Limb (tissue), 2 donors: ENCODE data around the gene DCAF7.

Source experiments
- DNase-seq, 2 donors: peaks; one replicate each; pipeline ENCODE4 v3.0.0-alpha.2; 2016; ENCODE audit errors: extremely low spot score in 2 of 2

Gene DCAF7, protein sequence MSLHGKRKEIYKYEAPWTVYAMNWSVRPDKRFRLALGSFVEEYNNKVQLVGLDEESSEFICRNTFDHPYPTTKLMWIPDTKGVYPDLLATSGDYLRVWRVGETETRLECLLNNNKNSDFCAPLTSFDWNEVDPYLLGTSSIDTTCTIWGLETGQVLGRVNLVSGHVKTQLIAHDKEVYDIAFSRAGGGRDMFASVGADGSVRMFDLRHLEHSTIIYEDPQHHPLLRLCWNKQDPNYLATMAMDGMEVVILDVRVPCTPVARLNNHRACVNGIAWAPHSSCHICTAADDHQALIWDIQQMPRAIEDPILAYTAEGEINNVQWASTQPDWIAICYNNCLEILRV

DNA sequence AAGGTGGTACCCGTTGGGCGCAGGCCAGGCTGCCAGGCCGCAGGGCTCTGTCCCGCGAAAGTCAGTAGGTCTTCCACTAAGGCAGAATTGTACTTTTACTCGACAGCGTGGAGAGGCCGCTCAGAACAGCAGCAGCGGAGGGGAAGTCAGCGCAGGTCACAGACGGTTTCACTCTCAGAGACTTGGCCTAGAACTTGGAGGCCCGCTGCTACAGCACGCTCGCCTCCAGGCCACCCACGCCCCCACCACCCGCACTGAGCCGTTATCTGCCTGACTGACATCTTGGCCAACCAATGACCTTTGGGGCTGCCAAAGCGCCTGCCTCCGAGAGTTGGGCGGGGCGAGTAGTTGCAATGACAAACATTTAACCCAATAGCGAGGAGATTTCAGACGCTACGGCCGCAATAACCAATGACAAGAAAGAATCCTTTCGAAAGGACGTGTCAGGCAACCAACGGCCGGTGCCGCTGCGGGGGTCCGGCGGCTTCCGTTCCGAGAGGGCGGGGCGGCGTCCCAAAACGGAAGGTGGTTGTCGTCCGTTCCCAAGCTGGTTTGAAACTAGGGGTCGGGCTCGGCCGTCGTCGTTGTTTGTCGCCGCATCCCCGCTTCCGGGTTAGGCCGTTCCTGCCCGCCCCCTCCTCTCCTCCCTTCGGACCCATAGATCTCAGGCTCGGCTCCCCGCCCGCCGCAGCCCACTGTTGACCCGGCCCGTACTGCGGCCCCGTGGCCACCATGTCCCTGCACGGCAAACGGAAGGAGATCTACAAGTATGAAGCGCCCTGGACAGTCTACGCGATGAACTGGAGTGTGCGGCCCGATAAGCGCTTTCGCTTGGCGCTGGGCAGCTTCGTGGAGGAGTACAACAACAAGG is at the start of gene DCAF7:
DCAF7 (plus strand) TSS at position 532 of the 871 bp plus-strand sequence; CDS start at position 733, 201 bp downstream.
- peak; percentile 99 to 100 for DNase-seq

DNA sequence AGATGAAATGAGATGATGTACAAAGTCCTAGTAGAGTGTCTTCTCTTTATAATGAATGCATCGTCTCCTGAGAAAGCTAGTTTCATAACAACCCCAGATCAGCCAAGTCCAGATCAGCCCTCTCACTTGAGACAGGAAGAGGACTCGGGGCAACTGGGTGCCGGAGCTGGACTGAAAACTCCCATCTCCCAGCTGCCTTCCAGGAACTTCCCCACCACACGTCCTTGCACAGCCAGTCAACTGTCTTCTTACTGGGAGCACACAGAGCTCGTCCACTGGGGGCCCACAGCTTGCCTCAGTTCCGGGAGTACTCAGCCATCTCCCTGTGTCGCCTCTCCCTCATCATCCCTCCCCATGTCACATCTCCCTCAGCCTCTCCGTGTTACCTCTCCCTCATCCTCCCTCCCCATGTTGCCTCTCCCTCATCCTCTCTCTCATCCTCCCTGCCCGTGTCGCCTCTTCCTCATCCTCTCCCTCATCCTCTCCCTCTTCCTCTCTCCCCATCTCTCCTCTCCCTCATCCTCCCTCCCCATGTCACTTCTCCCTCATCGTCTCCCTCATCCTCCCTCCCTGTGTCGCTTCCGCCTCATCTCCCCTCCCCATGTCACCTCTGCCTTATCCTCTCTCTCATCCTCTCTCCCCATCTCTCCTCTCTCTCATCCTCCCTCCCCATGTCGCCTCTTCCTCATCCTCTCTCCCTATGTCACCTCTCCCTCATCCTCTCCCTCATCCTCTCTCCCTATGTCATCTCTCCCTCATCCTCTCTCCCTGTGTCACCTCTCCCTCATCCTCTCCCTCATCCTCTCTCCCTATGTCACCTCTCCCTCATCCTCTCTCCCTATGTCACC is 49.5 kb upstream of the DCAF7 start:
- DNase-seq: no peak

DNA sequence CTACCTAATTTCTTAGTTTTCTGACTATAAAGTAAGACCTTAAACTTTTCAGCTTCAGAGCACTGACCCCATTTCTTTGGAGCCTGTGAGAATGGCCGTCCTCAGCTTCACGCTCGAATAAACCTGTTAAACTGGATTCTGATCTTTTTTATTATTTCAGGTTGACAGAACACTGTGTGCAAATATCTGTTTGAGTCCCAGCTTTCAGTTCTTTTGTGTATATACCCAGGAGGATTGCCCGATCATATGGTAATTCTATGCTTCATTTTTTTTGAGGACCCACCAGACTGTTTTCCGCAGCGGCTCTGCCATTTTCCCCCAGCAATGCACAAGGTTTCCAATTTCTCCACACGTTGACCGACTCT is 47.0 kb upstream of the DCAF7 start:
- DNase-seq: no peak

DNA sequence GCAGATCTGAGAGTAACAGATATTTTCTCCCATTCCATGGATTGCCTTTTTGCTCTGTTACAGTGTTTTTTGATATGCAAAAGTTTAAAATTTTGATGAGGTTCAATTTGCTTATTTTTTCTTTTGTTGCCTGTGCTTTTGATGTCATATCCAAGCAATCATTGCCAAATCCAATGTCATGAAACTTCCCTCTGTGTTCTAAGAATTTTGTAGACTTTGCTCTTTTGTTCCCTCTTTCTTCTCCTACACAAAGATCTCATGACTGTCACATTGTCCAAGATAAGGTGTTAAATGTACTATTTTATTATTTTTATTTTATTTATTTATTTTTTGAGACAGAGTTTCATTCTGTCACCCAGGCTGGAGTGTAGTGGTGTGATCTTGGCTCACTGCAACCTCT is 46.0 kb upstream of the DCAF7 start:
- DNase-seq: no peak

DNA sequence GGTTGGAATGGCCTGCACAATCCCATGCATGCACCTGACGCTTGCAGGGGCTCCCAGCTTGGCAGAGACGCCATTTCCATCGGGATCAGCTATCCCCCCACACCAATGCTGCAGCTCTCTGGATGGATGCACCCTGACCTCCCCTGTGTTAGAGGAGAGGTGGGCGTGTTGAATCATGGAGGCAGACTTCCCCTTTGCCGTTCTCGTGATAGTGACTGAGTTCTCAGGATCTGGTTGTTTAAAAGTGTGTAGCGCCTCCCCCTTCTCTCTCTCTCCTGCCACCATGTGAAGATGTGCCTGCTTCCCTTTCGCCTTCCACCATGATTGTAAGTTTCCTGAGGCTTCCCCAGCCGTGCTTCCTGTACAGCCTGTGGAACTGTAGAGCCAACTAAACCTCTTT is 44.9 kb upstream of the DCAF7 start:
- DNase-seq: no peak

DNA sequence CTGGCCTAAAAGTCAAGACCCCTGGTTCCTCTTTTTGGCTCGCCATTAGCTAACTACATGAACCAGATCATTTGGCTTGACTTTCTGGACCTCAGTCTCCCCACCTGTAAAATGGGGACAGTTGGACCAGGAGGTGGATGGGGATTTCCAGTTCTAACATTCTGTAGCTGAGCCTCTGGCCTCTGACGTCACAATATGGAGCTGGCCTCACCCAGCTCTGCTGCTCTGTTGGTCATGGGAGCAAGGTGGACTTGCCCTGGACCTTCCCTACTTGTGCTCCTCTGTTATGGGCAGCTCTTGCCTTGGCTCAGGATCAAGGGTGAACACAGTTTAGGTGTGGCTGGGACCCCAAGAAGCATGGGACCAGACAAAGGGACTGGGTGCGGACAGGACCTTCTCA is 43.6 kb upstream of the DCAF7 start:
- DNase-seq: no peak

DNA sequence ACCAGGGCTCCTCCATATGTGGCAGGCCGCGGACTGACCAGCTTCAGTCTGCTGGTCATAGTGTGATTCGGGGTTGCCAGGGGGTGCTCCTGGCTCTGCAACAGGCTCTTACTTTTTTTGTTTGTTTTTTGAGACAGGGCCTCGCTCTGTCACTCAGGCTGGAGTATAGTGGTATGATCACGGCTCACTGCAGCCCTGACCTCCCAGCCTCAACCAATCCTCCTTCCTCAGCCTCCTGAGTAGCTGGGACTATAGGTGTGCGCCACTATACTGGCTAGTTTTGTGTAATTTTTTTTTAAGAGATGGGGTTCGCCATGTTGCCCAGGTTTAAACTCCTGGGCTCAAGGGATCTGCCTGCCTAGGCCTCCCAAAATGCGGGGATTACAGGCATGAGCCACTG is 38.9 kb upstream of the DCAF7 start:
- no peak for DNase-seq

DNA sequence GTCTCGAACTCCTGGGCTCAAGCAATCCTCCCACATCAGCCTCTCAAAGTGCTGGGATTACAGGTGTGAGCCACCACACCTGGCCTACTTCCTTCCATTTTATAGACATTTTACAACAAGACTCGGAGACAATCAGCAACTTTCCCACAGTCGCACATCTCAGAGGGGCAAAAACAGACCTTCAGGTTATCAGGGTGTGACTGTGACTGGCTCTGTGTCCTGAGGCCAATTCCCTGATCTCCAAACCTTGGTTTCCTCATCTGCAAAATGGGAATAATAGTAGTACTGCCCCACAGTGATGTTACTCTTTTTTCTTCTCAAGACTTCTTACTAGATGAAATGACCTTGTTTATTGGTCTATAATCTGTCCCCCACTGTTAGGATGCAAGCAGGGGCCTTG is 37.9 kb upstream of the DCAF7 start:
- no peak for DNase-seq

DNA sequence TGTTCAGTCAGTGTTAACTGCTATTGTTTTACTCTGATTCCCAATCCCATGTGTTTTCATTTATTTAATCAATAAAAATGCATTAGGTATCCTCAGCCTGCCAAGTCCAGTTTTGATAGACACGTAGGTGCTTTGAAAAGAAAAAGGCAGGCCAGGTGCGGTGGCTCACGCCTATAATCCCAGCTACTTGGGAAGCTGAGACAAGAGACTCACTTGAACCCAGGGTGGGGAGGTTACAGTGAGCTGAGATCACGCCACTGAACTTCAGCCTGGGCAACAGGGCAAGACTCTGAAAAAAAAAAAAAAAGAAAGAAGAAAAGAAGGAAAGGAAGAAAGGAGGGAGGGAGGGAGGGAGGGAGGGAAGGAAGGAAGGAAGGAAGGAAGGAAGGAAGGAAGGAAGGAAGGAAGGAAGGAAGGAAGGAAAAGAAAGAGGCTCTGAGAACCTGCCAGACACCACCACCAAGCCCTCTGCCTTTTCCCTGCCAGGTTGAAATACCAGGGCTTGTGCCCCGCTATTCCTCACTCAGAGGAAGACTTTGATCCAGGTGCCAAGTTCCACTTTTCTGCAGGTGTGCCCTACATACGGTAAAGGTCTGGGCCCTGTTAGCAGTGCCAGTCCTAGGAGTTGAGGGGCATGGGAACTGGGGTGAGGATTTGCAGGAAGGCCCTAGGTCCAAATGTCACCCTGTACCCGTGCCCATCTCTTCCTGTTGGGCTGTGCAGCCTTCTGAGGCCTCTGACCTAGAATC is 37.2 kb upstream of the DCAF7 start:
- DNase-seq: no peak

DNA sequence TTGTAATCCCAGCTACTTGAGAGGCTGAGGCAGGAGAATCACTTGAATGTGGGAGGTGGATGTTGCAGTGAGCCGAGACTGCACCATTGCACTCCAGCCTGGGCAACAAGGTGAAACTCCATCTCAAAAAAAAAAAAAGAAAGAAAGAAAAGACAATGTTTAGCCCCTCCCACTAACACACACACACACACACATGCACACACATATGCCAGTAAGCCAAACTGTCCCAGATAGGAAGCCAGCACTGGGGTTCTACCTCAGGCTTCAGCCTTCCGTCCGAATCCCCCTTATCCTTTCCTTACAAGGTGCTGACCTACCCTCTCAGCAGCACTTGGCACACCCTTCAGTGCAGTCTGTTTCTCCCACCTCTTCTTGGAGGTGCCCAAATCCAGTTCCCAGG is 35.8 kb upstream of the DCAF7 start:
- DNase-seq: no peak

DNA sequence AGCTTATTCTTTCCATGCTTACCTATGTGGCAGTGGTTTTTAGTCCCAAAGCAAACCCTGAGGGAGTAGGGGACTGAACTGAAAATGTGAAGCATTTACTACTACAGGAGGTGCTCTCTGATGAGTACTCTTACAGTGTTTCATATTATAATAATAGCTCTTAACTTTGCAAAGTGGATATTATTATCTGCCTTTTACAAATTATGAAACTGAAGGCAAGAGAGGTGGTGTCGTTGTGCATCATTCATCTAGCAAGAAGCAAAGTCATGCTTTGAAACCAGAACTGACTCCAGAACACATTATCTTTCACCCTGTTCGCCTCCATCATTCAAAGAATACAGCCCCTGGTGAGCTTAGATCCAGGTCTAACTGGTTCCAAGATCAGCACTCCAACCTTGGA is 35.3 kb upstream of the DCAF7 start:
- DNase-seq: no peak

DNA sequence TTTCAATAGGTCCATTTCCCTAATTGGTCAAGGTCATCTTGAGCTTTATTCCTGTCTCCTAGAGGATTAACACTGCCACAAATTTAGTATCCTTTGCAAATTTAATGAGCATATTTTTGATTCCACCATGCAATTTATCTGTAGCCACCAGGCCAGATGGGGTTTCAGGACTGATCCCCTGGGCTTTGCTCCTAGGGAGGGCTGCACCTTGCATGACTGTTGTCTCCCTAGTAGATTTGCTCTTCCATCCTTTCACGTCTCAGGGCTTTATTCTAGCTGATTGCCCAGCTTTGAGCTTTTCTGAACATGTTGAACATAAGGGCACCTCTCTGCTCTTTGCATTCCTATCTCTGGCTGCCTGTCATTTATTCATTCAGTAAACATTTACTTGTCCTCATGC is 34.9 kb upstream of the DCAF7 start:
- DNase-seq: no peak

DNA sequence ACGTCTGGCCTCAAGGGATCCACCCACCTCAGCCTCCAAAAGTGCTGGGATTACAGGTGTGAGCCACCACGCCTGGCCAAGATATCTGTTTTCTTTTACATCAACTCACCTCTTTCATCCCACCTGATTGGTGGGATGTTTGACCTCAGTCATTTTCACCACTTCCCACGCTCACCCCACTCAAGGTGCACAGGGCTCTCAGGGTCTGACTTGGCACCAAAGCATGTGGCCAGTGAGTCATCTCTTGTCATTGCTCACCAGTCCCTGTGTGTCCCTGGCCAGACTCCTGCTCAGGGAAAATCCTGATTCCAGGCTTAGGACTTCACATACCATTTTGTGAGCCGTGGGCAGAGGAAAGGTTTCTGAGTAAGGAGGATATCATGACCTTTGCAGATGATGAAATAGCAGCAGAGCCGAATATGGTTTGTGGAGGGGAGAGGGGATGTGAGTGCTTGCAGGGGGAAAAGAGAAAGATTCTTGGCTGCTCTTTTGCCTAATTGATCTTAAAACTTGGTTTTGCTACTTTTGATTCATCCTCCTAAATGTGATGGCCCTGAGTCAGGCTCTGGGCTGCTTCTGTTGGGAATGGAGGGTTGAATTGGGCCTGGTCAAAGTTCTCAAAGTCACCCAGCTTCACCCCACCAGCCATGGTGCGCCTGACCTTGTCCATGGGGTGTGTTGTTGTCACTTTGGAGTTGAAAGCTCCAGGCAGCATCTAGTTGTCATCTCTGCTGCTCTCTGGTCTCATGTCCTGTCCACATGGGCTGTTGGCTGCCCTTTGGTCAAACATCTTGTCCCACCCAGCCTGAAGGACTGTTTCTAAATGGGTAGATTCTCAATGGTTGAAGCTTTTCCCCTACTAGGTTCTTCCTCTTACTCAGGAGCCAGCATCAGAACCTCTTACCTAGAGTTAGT is 33.1 kb upstream of the DCAF7 start:
- no peak for DNase-seq

DNA sequence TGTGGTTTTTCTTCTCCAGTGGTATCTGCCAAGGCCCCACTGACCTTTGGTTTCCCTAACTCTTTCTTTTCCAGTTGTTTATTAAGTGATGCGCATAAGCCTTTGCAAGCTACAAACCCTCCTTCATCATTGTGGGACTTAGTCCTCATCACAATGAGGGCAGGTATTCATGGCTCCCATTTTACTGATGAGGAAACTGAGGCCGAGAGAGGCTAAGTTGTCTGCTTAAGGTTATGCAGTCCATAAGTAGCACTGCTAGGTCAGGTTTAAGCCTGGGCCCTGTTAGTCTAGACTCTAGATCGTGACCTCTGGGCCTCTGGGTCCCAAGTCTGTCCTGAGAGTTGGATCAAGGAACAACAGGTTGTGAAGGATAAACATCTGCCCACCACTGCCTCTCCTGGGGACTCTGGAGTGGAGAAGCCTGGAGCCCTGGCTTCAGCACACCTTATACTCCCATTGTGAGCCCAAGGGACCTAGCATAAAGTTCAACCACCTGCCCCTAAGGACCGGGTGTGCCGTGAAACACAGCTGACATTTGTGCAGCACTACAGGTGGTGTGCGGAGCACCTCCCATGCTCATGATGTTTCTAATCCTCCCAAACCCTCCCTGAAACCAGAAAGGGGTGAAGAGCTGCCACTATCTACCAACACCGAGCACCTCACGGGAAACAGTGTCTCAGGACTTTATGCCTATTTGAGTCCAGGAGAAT is 32.3 kb upstream of the DCAF7 start:
- no peak for DNase-seq

DNA sequence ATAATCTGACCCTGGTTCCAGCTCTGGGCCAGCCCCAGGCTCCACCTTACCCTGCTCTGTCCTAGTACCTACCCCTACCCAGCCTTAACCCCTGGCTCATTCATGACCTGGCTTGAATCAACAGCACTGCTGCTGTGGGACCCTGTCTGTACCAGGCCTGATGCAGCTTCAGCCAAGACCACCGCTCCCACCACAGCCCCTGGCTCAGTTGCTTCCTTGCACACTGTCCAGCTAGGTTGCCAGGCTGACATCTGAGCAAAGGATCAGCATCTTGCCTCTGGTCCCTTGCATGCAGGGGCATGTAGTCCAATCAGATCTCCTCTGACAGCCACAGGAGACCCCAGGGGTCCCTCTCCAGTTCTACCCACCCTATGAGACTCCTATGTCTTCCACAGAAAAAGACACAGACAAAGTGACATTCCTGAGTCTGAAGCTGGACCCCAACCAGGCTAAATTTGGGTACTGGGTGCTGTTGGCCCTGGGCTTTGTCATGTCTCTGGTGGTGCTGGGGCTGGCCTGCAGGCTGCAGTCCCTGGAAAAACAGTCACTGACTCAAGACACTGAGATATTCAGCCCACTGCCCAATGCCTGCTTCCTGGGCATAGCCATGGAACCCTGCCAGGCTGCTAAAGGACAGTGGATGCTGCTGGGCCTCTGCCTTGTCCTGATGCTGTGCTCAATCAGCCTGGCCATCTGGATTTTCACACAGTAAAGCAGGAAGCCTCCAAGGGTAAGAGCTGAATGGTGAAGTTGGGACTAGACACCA is 31.0 kb upstream of the DCAF7 start:
- DNase-seq: no peak

DNA sequence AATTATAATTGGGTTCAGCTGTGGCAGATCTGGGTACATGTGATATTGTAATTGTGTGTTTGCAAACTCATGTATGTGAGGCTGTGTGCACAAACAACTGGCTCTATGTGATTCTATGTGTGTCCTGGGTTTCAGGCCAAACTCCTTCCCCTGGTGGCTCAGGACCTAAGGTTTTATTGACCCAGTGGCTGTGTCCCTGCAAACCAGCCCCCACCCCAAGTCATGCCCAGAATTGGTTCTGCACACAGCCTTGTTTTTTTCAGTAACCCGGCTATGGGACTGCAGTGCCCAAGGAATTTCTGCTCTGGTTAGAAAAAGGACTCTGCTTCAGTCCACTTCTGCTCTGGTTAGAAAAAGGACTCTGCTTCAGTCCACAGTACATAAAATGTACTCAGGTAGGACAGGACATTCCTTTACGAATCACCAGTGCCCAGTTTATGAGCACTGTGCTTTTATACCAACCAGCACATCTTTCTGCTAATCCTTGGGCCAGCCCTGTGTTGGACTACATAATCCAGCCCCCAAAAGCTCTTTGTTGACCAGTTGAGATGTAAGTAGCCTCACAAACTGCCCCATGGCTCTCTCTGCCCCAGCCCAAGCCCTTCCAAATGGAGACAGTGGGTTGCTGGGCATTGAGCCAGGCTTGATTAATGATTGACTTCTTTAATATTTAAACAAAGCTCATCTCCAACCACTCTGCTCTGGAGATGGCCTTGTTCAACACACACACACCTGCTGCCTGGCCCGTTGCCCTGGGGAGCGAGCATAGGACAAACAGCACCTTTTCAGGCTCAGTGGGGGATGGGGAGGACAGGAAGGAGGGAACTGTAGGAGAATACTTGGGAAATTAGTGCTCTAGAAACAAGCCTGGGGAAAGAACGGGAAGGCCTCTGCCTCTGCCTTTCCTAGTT is 30.1 kb upstream of the DCAF7 start:
- no peak for DNase-seq

DNA sequence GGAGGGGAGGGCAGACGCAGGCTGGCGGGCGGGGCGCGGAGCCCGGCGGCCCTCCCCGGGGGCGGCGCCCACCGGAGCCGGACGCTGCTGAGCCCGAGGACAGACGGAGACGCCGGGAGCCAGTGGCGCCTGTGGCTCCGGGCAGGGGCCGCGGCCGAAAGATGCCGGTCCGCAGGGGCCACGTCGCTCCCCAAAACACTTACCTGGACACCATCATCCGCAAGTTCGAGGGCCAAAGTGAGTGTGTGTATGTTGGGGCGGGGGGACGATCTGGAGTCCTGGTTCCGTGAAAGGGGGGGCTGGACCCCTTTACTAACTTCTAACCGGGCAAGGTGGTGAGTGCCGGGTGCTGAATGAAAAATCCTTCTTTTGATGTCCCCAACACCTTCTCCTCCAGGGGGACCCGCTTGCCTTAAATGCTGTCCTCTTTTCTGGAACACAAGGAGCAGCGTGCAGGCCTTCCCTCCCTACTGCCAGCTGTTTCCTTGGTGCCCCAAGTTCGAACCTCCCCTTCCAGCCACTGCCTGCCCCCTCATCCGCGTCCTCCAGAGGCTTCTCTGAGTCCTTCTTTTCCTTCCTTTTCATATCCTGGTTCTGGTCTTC is 26.9 kb upstream of the DCAF7 start, which contains the start of gene KCNH6:
KCNH6 (plus strand) TSS at position 106 of the 603 bp plus-strand sequence; CDS start at position 162, 56 bp downstream.
- no peak for DNase-seq
